Chondrocyte (in vitro differentiated cells): Measurements from ENCODE around the gene WASF2. TPM values are rescaled to one million over a fixed set of nuclear protein-coding genes. Genes with fewer than 3 reads are reported as not detected.
"Not testable (repeated sequence)": the region's sequence is repeated elsewhere in the genome, so short reads cannot be mapped to it uniquely, and the experiment has no call there.

ENCODE experiments used
- DNase-seq: peaks from one replicate; pipeline ENCODE4 v3.0.0; 2021; ENCODE audit warnings: mixed read lengths, low spot score
- H3K27ac Mint-ChIP-seq: one replicate; pipeline ENCODE4 v1.8.0; 2021; ENCODE audit warnings: mild to moderate bottlenecking, moderate library complexity, mixed read lengths; ENCODE audit not compliant: unreplicated experiment
- H3K27me3 Mint-ChIP-seq: 2 replicates; pipeline ENCODE4 v1.8.0; 2021; ENCODE audit warnings: low read depth, mixed read lengths
- H3K36me3 Mint-ChIP-seq: 2 replicates; pipeline ENCODE4 v1.8.0; 2021; ENCODE audit warnings: low read depth, mixed read lengths
- H3K4me1 Mint-ChIP-seq: 2 replicates; pipeline ENCODE4 v1.8.0; 2021; ENCODE audit warnings: low read depth, mild to moderate bottlenecking, mixed read lengths
- H3K4me3 Mint-ChIP-seq: one replicate; pipeline ENCODE4 v1.8.0; 2021; ENCODE audit warnings: mild to moderate bottlenecking, moderate library complexity, mixed read lengths; ENCODE audit not compliant: unreplicated experiment
- H3K9me3 Mint-ChIP-seq: 2 replicates; pipeline ENCODE4 v1.8.0; 2021; ENCODE audit warnings: low read depth, mixed read lengths
- long read RNA-seq: library from polyadenylated mRNA; stranded (forward); transcript quantifications from one replicate; pipeline ENCODE4 v2.0.0, GENCODE V29; 2021
- total RNA-seq: library from RNA; stranded (reverse); gene quantifications from 3 replicates; pipeline ENCODE4 v1.2.1, GENCODE V29; 2021
- TF ChIP-seq, protein P1 (sequence below): fragments of 200-600 bp; sonication (generic); IDR thresholded peaks from 2 replicates; pipeline ENCODE4 v1.5.0; 2021; ENCODE audit warnings: antibody characterized with exemption, mild to moderate bottlenecking, moderate library complexity

Gene WASF2, protein sequence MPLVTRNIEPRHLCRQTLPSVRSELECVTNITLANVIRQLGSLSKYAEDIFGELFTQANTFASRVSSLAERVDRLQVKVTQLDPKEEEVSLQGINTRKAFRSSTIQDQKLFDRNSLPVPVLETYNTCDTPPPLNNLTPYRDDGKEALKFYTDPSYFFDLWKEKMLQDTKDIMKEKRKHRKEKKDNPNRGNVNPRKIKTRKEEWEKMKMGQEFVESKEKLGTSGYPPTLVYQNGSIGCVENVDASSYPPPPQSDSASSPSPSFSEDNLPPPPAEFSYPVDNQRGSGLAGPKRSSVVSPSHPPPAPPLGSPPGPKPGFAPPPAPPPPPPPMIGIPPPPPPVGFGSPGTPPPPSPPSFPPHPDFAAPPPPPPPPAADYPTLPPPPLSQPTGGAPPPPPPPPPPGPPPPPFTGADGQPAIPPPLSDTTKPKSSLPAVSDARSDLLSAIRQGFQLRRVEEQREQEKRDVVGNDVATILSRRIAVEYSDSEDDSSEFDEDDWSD
- 114 to 136 TPM (median 128 TPM) in 3 replicates for total RNA-seq
- long read RNA-seq, full-length matches to known transcripts: 59 of 101 reads
- long read RNA-seq, partial matches to known transcripts: 6 of 101 reads
- long read RNA-seq, other reads (novel, unspliced or antisense): 36 of 101 reads

DNA sequence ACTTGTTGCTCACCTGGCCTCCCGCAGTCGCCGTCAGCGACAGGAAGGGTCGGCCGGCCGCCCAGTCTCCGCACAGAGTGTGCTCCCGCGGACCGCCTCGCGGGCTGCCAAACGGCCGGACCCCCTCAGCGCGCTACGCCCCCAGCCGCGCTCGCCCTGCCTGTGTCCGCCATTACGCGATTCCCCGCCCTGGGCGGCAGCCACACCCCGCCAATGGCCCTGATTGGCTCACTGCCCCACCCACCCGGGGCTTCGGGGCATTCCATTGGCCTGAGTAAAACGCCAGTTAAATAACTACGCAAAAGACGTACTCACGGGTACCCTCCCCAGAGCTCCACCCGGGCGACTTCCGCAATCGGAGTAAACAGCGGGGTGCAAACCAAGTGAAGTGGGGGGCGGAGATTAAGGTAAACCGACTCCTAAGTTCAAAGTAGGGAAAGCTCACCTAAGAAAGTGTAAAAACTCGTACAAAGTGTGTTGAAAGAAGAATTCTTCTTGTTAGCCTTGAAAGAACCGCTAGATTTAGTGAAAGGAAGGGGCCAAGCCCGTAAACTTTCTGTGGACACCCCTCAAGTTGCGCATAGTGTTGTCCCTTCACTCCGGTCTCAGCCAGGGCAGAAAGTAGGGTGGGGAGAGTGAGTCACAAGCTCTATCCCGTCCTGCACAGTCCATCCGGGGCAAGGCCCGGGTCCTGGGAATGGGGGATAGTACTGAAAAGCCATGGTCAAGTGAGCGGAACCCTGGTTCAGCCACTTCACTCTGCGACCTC, at the start of gene WASF2:
Gene WASF2, minus strand, starts transcription at position 195 of the 769 bp plus-strand sequence. CDS start 61,277 bp downstream, outside the sequence.
- Mint-ChIP-seq H3K27ac (peak within 1 kb of the TSS; percentile 99), H3K9me3 (no peaks in the 10 kb centered on the region), H3K27me3 (no peaks in the 10 kb centered on the region), H3K4me3 (peak within 1 kb of the TSS; percentile 93), H3K4me1 (peaks cover 37% of the 10 kb centered on the region), H3K36me3 (no peaks in the 10 kb centered on the region)
- DNase-seq: peak; percentile 98
- TF ChIP-seq, protein P1, sequence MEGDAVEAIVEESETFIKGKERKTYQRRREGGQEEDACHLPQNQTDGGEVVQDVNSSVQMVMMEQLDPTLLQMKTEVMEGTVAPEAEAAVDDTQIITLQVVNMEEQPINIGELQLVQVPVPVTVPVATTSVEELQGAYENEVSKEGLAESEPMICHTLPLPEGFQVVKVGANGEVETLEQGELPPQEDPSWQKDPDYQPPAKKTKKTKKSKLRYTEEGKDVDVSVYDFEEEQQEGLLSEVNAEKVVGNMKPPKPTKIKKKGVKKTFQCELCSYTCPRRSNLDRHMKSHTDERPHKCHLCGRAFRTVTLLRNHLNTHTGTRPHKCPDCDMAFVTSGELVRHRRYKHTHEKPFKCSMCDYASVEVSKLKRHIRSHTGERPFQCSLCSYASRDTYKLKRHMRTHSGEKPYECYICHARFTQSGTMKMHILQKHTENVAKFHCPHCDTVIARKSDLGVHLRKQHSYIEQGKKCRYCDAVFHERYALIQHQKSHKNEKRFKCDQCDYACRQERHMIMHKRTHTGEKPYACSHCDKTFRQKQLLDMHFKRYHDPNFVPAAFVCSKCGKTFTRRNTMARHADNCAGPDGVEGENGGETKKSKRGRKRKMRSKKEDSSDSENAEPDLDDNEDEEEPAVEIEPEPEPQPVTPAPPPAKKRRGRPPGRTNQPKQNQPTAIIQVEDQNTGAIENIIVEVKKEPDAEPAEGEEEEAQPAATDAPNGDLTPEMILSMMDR: peak; percentile 27

DNA sequence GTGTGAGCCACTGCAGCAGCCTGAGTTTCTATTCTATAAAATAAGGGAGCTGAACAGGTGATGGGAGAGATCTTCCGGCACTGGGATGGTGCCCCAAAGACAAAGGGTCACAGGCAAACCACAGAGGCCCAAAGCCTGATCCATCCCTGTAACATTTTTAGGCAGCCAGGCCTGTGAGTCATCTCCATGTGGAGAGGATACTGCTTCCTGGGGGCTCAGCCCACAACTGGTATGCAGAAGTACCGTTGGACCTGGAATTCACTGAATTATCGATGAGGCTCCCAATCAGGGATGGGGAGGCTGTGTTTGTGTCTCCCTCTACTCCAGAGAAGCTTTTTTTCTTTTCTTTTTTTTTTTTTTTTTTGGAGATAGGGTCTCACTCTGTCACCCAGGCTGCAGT, 48.8 kb upstream of the WASF2 start:
- H3K4me3 Mint-ChIP-seq: peak overlapping the region; percentile 4
- DNase-seq: no peak
- H3K27ac Mint-ChIP-seq: peak overlapping the region; percentile 99
- peaks cover 20% of the 10 kb centered on the region for H3K36me3 Mint-ChIP-seq
- peaks cover 80% of the 10 kb centered on the region for H3K4me1 Mint-ChIP-seq
- TF ChIP-seq, protein P1: no peak
- H3K9me3 Mint-ChIP-seq: no peaks in the 10 kb centered on the region
- H3K27me3 Mint-ChIP-seq: no peaks in the 10 kb centered on the region

DNA sequence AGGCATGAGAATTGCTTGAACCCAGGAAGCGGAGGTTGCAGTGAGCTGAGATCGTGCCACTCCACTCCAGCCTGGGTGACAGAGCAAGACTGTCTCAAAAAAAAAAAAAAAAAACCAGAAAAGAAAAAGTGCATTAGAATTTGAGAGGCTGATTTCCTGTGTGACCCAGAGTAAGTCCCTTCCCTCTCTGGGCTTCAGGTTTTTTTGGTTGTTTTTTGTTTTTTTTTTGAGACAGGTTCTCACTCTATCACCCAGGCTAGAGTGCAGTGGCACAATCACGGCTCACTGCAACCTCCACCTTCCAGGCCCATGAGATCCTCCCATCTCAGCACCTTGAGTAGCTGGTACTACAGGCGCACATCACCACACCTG, 48.3 kb upstream of the WASF2 start:
- Mint-ChIP-seq H3K4me1 (peaks cover 75% of the 10 kb centered on the region), H3K27ac (peak overlapping the region; percentile 99), H3K36me3 (peaks cover 24% of the 10 kb centered on the region)
- H3K27me3 Mint-ChIP-seq, H3K4me3 Mint-ChIP-seq, DNase-seq, H3K9me3 Mint-ChIP-seq: not testable (repeated sequence)

DNA sequence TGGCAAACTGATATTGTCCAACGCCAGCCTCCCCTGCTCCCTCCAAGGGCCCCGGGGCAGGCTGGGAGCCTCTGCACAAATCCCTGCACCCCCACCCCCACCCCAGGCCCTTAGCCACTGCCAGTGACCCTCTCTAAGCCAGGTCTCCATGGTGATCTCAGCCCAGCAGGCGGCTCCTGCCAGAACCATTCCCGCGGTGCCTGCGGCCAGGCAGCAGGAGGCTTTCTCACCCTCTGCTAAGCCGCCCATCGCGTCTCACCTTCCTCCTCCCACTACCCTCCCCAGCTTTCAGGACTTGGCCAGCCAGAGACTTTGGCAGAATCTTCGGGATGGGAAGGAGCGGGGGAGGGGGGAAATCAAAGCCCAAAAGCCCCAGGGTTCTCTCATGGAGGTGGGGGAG, 46.8 kb upstream of the WASF2 start:
- peak overlapping the region; percentile 99 for H3K27ac Mint-ChIP-seq
- H3K9me3 Mint-ChIP-seq: no peaks in the 10 kb centered on the region
- H3K27me3 Mint-ChIP-seq: no peaks in the 10 kb centered on the region
- DNase-seq: no peak
- H3K4me1 Mint-ChIP-seq: peaks cover 60% of the 10 kb centered on the region
- peaks cover 30% of the 10 kb centered on the region for H3K36me3 Mint-ChIP-seq
- H3K4me3 Mint-ChIP-seq: peak overlapping the region; percentile 26
- TF ChIP-seq, protein P1: peak; percentile 41

DNA sequence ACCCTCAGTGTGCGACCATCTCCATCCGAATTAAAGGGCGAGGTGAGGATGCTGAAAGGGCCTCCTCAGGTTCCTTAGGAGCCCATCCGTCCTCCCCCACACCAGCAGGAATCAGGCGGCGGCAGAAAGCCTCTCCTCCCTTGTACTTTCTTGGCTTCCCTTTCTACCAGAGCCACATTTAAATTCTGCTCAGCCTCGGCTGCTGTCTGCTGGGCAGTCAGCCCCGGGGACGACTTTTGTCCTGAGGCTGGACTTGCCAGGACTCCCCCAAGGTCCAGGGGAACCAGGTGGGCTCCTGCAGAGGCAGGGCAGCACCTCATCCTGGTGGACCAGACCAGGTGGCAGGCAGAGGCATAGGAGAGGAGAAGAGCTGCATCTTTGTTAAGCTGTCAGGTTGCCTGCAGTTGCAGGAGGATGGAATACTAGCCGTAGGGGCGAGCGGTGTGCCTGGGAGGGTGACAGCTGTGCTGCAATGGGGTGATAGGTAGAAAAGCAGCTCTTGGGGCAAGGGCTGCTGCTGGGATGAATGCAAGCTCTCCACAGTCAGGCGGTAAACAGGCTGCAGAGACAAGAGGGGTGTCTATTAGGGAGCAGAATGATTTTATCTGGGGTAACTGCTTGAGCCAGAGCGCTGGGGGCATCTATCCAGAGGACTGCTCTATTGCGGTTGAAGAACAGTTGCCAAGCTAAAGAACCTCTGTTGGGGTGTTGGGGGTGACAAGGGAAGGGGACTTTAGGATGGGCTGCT, 46.2 kb upstream of the WASF2 start:
- no peak overlapping the region for H3K4me3 Mint-ChIP-seq
- TF ChIP-seq, protein P1: no peak
- DNase-seq: no peak
- peaks cover 57% of the 10 kb centered on the region for H3K4me1 Mint-ChIP-seq
- H3K9me3 Mint-ChIP-seq: no peaks in the 10 kb centered on the region
- H3K27me3 Mint-ChIP-seq: no peaks in the 10 kb centered on the region
- H3K36me3 Mint-ChIP-seq: peaks cover 30% of the 10 kb centered on the region
- H3K27ac Mint-ChIP-seq: peak overlapping the region; percentile 99
